IPS-20b (cell line): ENCODE results near the gene GPR156.

Experiments
- H3K27ac ChIP-seq: one replicate; pipeline ENCODE4 v1.5.1; 2013; ENCODE audit warnings: low read length
- H3K27me3 ChIP-seq: 2 replicates; pipeline ENCODE4 v1.6.1; 2013; ENCODE audit warnings: mild to moderate bottlenecking, low read length, inconsistent platforms; ENCODE audit not compliant: insufficient read depth
- H3K36me3 ChIP-seq: 2 replicates; pipeline ENCODE4 v1.6.1; 2013; ENCODE audit warnings: low read depth, mild to moderate bottlenecking, inconsistent platforms, low read length, moderate library complexity; ENCODE audit not compliant: insufficient read depth
- H3K4me1 ChIP-seq: 2 replicates; pipeline ENCODE4 v1.6.1; 2013; ENCODE audit warnings: mild to moderate bottlenecking, control low read depth, inconsistent platforms, low read length, moderate library complexity; ENCODE audit not compliant: insufficient read depth
- H3K4me3 ChIP-seq: 2 replicates; pipeline ENCODE4 v1.5.1; 2013; ENCODE audit warnings: mild to moderate bottlenecking, low read length, inconsistent platforms
- H3K9ac ChIP-seq: 2 replicates; pipeline ENCODE4 v1.6.1; 2013; ENCODE audit warnings: low read depth, mild to moderate bottlenecking, inconsistent platforms, low read length, moderate library complexity
- H3K9me3 ChIP-seq: 2 replicates; pipeline ENCODE4 v1.6.1; 2013; ENCODE audit warnings: mild to moderate bottlenecking, low read depth, low read length, inconsistent platforms; ENCODE audit not compliant: insufficient read depth

GPR156 gene

DNA sequence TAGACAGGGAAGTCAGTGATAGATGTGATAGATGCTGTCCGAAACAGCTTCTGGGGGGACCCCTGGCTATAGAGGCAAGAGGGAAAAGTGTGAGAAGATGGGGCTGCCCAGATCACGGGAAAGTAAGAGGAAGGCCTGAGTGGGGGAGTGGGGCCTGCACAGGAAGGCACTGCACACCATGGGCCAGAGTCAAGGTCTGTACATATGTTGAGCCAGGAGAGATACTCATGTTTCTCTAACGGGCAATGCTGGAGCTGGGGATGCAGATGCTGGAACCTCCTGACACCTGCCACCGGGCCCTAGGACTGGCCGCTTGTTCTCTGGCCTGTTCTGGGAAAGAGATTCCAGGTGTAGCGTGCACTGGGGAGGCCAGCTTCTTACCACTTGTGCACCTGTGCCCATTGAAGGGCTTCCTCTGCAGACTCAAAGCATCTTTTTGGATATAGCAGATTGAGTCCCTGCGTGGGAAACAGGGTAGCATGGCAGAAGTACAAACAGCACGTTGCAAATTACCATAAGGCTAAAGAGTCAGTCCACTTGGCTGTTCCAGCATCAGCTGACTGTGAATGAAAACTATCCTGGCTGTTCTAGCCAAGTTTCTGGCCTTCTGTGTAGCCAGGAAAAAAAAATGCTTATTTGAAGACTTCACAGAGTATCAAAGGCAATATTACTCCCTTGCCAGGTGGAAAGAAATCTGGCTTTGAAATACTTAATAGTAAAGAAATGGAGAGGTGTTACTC is 113.7 kb downstream of the GPR156 start:
- Histone ChIP-seq H3K27ac (no peak overlapping the region), H3K4me3 (no peak overlapping the region), H3K9me3 (no peaks in the 10 kb centered on the region), H3K27me3 (no peaks in the 10 kb centered on the region), H3K36me3 (no peaks in the 10 kb centered on the region), H3K9ac (no peak overlapping the region), H3K4me1 (no peaks in the 10 kb centered on the region)

DNA sequence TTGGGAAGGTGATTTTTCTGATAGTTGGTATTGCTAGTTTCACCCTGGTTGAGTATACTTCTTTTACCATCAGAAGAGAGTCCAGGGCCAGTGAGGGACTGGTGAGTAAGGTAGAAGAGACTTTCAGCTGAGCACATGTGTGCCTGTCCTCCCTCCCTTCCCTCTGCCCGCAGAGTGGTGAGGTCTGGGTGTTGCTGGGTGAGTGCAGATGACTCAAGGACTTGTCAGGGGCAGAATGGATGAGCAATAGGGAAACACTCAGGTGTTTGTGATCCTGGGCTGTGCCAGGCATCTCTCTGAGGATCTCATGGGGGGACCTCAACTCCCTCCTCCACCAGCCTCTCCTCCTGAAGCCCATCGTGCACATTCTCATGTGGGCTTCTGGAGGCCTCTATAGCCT is 114.8 kb downstream of the GPR156 start:
- Histone ChIP-seq H3K27me3 (no peaks in the 10 kb centered on the region), H3K4me3 (no peak overlapping the region), H3K9me3 (no peaks in the 10 kb centered on the region), H3K27ac (no peak overlapping the region), H3K4me1 (no peaks in the 10 kb centered on the region), H3K36me3 (no peaks in the 10 kb centered on the region), H3K9ac (no peak overlapping the region)

DNA sequence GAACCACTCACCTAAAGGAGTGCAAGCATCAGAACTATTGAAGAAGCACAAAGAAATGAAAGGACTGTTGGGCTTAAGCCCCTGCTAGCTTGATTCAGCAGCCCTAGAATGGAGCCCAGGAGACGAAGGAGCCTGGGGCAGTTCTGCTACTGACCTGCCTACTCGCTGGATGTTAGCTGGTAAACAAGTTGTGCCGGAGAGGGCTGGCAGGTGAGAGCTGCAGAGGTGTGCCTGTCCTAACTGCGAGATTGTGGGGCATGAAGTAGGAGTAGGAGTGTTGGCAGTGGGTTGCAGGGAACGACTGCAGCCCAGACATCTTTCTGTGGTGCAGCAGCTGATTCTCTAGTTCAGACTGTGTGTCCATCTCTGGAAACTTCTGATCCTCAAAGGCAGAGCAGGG is 115.6 kb downstream of the GPR156 start:
- no peaks in the 10 kb centered on the region for H3K36me3 ChIP-seq
- no peaks in the 10 kb centered on the region for H3K4me1 ChIP-seq
- no peaks in the 10 kb centered on the region for H3K27me3 ChIP-seq
- no peak overlapping the region for H3K4me3 ChIP-seq
- no peak overlapping the region for H3K27ac ChIP-seq
- no peaks in the 10 kb centered on the region for H3K9me3 ChIP-seq
- no peak overlapping the region for H3K9ac ChIP-seq

DNA sequence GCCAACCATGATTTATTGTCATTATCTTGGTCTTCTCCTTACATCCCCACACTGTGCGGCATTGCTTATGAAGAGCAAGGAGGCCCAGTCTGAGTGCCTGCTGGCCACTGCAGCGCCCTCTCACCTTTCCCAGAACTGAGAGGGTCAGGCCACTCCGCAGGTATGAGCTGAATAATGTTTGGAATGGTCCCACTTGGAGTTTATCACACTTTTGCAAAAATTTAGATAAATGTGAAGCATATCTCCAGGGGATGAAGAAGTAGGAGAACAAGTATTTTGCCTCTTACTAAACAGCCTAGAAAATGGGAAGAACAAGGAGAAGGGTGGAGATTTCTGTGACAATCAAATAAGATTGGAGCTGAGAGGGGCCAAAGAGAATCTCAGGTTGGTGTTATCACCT is 116.4 kb downstream of the GPR156 start:
- H3K27ac ChIP-seq, result no peak overlapping the region

DNA sequence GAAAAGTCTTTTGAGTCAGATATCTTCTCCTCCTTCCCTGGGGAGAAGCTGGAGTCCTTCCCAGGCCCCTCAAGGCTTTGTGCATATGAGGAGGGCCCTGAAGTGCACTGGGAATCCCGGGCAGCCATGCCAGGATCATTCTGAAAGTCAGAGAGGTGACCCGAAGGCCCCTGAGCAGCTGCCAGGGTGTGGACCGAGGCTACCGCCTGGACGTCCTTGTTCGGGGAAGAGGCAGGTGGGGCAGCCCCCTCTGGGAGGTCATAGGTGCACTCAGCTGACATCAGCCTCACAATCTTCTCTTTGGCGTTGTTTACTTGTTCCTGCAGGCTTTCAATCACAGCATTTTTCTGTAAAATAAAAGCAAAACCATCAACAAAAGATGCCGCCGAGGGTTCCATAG is 117.0 kb downstream of the GPR156 start:
- Histone ChIP-seq H3K9me3 (no peaks in the 10 kb centered on the region), H3K9ac (no peak overlapping the region), H3K4me3 (no peak overlapping the region), H3K36me3 (no peaks in the 10 kb centered on the region), H3K4me1 (no peaks in the 10 kb centered on the region), H3K27ac (no peak overlapping the region), H3K27me3 (no peaks in the 10 kb centered on the region)

More for the DNA sequence above, 116.4 kb downstream of the GPR156 start:
- Histone ChIP-seq H3K27me3 (no peaks in the 10 kb centered on the region), H3K4me3 (no peak overlapping the region), H3K9me3 (no peaks in the 10 kb centered on the region), H3K4me1 (no peaks in the 10 kb centered on the region), H3K9ac (no peak overlapping the region), H3K36me3 (no peaks in the 10 kb centered on the region)

DNA sequence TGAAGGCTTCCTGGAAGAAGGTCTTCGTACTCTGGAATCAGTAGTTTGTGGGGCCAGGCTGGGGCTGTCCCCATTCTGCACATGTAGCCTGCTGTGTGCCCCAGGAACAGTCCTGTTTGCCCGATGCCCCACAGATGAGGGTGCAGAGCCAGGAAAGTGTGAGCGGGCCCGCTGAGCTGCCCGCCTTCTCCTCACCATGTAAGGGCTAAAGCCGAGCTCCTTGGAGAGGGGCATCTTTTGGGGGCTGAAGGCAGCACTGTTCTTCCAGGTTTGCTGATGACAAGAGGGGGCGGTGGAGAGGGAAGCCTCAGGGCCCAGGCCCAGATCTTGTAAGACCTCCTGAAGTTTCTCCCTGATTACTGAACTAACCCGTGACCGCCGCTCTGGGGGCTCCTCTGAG is 117.5 kb downstream of the GPR156 start:
- no peak overlapping the region for H3K27ac ChIP-seq

DNA sequence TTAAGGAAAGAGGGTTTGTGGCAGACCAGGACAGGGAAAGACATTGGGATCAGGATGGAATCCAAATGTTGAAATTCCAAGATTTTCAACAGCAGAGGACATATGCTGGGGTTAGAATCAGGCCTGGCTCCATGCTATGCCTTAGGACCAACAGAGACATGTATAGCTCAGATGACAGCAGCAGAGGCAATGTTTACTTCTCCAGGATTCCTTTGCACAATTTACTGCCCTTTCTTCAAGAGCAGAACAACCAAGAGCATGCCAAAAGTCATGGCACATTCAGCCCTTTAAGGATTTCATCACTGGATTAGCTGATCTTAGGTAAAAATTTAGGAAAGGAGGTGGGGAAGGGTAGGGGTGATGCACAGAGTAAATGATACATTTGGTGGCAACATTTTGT is 121.2 kb downstream of the GPR156 start:
- H3K4me3 ChIP-seq, result no peak overlapping the region
- H3K9ac ChIP-seq, result no peak overlapping the region
- H3K4me1 ChIP-seq, result no peaks in the 10 kb centered on the region
- H3K27ac ChIP-seq, result no peak overlapping the region
- no peaks in the 10 kb centered on the region for H3K27me3 ChIP-seq
- H3K9me3 ChIP-seq, result no peaks in the 10 kb centered on the region
- no peaks in the 10 kb centered on the region for H3K36me3 ChIP-seq

More for the DNA sequence above, 117.5 kb downstream of the GPR156 start:
- no peaks in the 10 kb centered on the region for H3K9me3 ChIP-seq
- no peaks in the 10 kb centered on the region for H3K4me1 ChIP-seq
- H3K27me3 ChIP-seq, result no peaks in the 10 kb centered on the region
- no peak overlapping the region for H3K9ac ChIP-seq
- no peak overlapping the region for H3K4me3 ChIP-seq
- H3K36me3 ChIP-seq, result no peaks in the 10 kb centered on the region

DNA sequence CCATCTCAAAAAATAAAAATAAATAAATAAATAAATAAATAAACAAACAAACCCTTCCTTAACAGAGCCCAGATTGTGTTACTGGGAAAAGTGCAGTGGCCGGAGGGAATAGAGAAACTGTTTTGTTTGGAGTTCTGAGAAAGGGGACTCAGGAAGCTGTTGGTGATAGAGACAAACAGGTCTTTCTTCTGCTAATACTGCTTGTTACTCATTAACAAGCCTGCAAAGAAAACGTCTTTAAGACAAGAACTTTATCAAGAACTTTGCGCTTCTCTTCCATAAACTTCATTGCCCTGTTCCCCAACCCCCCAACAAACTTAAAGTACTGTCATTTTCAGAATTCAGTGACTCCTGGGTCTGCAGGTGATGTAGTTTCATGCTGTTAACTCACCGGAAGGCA is 122.0 kb downstream of the GPR156 start:
- no peaks in the 10 kb centered on the region for H3K36me3 ChIP-seq
- no peak overlapping the region for H3K27ac ChIP-seq
- H3K27me3 ChIP-seq, result no peaks in the 10 kb centered on the region
- no peaks in the 10 kb centered on the region for H3K9me3 ChIP-seq
- no peak overlapping the region for H3K9ac ChIP-seq
- no peaks in the 10 kb centered on the region for H3K4me1 ChIP-seq
- no peak overlapping the region for H3K4me3 ChIP-seq

DNA sequence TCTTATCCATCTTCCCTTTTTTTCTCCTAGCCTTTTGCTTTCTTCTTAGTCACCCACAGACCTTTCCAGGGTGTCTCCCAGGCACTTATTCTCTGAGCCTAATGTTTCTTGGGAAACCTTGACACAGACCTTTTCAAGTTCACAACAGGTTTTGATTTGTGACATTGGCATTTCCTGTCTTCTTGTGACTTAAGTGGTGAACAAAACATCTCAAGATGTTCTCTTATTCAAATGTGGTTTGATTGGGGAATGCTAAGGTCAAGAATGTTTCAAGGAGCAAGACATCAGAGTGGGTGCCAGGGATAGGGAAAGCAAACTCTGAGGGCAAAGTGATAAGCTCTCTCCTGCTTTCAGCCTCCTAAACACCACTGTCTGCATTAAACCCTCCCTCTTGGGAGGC is 122.6 kb downstream of the GPR156 start:
- no peak overlapping the region for H3K27ac ChIP-seq
- H3K27me3 ChIP-seq, result no peaks in the 10 kb centered on the region
- no peaks in the 10 kb centered on the region for H3K4me1 ChIP-seq
- no peak overlapping the region for H3K9ac ChIP-seq
- H3K9me3 ChIP-seq, result no peaks in the 10 kb centered on the region
- no peaks in the 10 kb centered on the region for H3K36me3 ChIP-seq
- no peak overlapping the region for H3K4me3 ChIP-seq

DNA sequence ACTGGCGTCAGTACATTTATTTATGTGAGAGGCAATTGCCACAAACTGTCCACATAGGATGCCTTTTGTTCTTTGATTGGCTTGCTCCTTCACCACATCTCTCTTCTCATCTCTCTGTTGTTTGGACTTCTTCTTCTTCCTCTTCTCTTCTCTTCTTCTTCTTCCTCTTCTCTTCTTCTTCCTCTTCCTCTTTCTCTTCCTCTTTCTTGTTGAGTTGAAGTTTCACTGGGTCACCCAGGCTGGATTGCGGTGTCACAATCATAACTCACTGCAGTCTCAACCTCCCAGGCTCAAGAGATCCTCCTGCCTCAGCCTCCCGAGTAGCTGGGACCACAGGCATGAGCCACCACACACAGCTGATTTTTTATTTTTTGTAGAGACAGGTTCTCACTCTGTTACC is 123.1 kb downstream of the GPR156 start:
- no peak overlapping the region for H3K27ac ChIP-seq
- no peaks in the 10 kb centered on the region for H3K36me3 ChIP-seq
- H3K9me3 ChIP-seq, result no peaks in the 10 kb centered on the region
- H3K27me3 ChIP-seq, result no peaks in the 10 kb centered on the region
- no peaks in the 10 kb centered on the region for H3K4me1 ChIP-seq
- no peak overlapping the region for H3K9ac ChIP-seq
- H3K4me3 ChIP-seq, result no peak overlapping the region

DNA sequence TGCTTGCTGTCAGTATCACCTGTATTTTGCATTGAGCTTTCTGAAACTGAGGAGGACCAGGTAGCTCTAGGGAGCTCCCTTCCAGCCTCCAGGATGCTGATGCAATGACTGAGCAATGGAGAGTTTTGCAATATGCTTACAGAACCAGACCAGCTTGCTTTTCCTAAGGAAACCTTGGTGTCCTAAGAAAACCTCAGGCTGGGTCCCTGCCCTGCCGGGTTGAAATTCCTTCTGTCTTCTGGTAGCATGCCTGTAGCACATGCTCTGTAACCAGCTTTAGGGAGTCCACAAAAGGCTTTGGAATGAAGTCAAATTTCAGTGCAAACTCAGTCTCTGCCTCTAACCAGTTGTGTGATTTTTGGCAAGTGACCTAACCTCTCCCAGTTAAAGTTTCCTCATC is 125.0 kb downstream of the GPR156 start:
- Histone ChIP-seq H3K4me1 (no peaks in the 10 kb centered on the region), H3K9me3 (peaks cover 12% of the 10 kb centered on the region), H3K36me3 (no peaks in the 10 kb centered on the region), H3K4me3 (no peak overlapping the region), H3K27me3 (no peaks in the 10 kb centered on the region), H3K9ac (no peak overlapping the region), H3K27ac (no peak overlapping the region)

DNA sequence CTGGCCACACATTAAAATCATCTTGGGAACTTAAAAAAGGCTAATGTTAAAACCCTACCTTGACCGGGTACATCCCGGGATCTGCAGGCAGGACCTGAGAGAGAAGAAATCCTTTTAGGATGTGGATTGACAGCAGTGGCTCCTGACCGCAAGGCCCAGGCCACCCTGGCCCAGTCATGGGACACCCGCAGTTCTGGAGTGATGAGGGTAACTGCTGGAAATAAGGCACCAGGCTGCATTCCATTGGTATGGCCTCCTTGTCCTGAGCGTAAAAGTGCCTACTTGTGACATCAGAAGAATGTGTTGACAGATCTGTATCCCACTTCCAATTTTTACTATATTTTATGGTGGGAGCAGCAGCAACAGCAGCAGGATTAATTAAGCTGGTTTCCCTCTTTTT is 127.3 kb downstream of the GPR156 start:
- Histone ChIP-seq H3K9ac (no peak overlapping the region), H3K9me3 (peaks cover 28% of the 10 kb centered on the region), H3K4me1 (no peaks in the 10 kb centered on the region), H3K4me3 (no peak overlapping the region), H3K27me3 (no peaks in the 10 kb centered on the region), H3K27ac (no peak overlapping the region), H3K36me3 (no peaks in the 10 kb centered on the region)
